Dermis microvascular lymphatic vessel endothelial cell (primary cell): ENCODE results near the gene CDK14. TPM values are rescaled to one million over a fixed set of nuclear protein-coding genes. Genes with fewer than 3 reads are reported as not detected.

Experiments
- DNase-seq, 2 donors: peaks; one replicate each; pipeline versions ENCODE4 v3.0.0 to v3.0.0-alpha.2; 2010; ENCODE audit warnings: low read depth in 2 of 2
- total RNA-seq: library from RNA; depleted of rRNA; stranded (reverse); fragments of >200 nt; gene quantifications from 2 replicates; pipeline ENCODE4 v1.2.1, GENCODE V29; 2014

The CDK14 gene
- total RNA-seq = 0.89 and 1.2 TPM in 2 replicates

DNA sequence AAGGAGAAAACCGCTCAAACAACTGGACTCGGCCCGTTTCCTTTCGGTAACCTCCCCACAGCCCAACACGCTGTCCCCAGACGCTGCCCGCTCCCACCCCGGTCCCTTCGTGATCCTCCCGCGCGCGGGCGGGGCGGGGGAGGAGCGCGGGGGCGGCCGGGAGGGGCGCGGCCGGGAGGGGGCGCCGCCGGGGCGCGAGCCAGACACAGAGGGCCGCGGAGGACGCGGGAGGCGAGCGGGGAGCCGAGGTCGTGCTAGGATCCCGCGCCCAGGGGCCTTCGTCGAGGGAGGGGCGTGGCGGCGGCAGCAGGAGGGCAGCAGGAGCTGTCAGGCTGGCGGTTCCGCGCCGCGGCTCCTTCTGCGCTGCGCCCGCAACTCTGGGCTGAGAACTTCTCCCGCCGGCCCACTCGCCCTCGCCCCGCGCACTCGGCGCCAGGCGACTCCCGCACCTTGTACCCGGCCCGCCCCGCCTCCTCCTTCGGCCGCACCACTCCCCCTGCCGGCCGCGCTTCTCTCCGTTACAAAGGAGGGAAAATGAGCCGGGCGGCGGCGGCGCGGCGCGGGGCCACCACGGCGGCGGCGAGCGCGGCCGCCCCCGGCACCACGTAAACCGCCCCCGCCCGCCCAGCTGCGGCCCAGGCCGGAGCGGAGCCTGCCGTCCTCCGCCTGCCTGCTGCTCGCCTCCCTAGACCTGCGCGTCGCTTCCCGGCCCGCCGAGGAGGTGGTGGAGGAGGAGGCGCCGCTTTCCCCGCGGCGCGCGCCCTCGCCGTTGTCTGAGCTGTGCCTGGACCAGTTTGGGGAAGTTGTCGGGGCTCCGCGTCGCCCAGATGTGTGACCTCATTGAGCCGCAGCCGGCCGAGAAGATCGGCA, at the start of gene CDK14:
CDK14 (plus strand) TSS at position 521 of the 870 bp plus-strand sequence; CDS start at position 828, 307 bp downstream.
- peak in 1 of 2 donors; percentile 69 for DNase-seq

DNA sequence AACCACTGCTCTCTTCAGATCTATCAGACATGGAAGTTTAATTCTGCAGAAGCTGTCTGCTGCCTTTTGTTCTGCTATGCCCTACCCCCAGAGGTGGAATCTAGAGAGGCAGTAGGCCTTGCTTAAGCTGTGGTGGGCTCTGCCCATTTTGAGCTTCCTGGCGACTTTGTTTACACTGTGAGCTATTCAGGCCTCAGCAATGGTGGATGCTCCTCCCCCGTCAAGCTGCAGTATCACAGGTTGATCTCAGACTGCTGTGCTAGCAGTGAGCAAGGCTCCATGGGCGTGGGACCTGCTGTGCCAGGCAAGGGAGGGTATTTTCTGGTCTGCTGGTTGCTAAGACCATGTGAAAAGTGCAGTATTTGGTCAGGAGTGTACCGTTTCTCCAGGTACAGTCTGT, 45.1 kb upstream of the CDK14 start:
- no peak for DNase-seq

- DNase-seq = peak in 1 of 2 donors; percentile 29
Measured at GRCh38 chr7:90552521-90552920, 43.6 kb upstream of the CDK14 start.

- no peak for DNase-seq
Measured at GRCh38 chr7:90560730-90561129, 35.4 kb upstream of the CDK14 start.

DNA sequence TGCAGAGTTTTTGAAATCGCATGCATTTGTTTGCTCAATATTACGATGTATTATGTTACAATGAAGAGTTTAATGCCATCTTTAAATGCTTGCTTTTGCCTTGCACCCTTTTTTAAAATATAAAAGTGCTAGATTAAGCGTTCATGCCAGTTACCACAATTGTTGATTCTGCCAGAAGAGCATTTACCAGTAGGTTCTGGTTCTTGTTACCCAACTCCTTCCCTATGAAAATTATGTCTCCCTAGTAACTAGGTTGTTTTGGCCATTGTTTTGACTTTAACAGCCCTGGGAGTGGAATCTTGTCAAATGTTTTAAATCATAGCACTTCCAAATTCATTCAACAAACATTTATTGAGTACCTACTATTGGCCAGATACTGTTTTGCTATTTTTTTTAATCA, 32.8 kb upstream of the CDK14 start:
- no peak for DNase-seq

DNA sequence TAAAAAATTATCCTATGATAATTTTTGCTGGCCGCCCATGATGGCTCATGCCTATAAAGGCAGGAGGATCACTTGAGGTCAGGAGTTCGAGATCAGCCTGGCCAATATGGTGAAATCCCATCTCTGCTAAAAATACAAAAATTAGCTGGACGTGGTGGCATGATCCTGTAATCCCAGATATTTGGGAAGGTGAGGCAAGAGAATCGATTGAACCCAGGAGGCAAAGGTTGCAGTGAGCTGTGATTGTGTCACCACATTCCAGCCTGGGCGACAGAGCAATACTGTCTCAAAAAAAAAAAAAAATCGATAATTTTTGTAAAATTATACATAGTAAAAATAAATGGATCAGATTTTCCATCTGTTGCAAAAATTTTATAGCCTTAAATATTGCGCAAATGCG, 31.7 kb upstream of the CDK14 start:
- no peak for DNase-seq

GRCh38 chr7:90568213-90568612, 27.9 kb upstream of the CDK14 start:
- no peak for DNase-seq

DNA sequence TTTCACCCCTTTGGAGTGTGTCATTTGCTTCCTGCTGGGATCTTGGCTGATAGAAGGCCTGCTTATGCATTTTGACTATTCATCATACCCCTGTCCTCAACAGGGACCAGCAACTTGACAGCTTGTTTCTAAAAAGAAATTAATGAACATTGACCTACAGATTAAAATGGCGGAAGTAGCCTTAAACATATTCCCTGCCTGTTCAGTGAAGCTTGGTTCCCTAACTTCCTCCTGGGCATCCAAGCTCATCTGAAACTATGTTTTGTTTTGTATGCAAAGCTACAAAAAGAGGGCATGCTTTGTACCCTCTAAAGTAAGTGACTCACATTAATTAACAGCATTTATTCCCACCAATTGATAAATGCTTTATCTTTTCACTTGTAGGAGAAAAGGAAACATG, 26.8 kb upstream of the CDK14 start:
- no peak for DNase-seq

GRCh38 chr7:90570373-90570959, 25.7 kb upstream of the CDK14 start:
- no peak for DNase-seq

GRCh38 chr7:90574146-90574819, 21.8 kb upstream of the CDK14 start:
- DNase-seq = no peak

GRCh38 chr7:90574820-90575187, 21.3 kb upstream of the CDK14 start:
- DNase-seq = no peak

DNA sequence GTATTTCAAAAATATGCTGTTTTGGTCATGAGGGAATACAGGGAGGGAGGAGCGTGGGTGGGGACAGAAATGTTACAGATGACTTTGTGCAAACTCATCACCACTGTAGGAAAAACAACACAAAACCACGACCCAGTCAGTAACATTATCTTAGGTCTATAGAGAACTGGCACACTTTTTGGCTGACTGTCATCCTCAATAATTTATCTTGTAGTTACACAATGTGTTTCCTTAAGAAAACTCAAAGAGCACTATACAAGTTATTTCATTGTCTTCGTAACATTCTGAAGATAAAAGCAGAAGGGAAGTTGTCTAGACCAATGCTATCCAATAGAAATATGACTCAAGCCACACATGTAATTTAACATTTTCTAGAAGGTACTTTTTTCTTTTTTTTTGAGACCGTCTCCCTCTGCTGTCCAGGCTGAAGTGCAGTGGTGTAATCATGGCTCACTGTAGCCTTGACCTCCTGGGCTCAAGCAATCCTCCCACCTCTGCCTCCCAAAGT, 16.9 kb upstream of the CDK14 start:
- peak in 1 of 2 donors; percentile 35 for DNase-seq

DNA sequence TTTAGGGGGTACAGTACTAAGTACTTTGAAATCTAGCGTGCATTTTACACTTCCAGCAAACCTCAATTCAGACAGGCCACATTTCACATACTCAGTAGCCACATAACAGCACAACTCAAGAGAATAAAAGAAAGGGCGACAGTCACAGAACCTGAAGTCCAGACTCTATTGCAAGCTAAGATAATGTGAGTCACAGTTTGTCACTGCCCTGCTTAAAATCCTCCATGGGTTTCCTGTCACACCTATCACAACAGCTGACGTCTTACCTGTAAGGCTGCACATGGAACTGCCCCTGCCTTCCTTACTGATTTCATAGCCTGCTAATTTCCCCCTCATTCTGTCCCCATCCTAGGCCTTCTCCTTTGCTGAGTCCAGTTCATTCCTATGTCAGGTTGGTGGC, 16.1 kb upstream of the CDK14 start:
- no peak for DNase-seq

- DNase-seq = peak in 1 of 2 donors; percentile 23
Measured at GRCh38 chr7:90582164-90582563, 14.0 kb upstream of the CDK14 start.

GRCh38 chr7:90584378-90584777, 11.7 kb upstream of the CDK14 start:
- DNase-seq = no peak

DNA sequence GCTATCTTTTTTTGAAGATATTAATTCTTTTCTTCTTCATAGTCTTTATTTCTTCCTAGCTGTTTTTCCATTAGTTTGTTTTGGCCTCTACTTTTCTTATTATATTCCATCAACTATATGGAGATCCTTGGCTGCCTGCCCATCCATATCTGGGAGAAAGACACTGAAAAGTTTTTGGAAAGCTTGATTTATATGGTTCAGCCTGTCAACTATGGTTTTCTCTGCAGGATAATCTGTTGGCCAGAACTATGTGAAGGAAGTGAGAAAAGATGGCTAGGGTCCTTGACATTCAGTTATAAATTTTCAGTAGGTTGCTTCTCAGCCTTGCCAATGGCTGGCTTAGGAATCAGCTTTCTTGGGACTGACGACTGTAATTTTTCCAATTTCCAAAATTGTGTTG, 10.0 kb upstream of the CDK14 start:
- no peak for DNase-seq

DNA sequence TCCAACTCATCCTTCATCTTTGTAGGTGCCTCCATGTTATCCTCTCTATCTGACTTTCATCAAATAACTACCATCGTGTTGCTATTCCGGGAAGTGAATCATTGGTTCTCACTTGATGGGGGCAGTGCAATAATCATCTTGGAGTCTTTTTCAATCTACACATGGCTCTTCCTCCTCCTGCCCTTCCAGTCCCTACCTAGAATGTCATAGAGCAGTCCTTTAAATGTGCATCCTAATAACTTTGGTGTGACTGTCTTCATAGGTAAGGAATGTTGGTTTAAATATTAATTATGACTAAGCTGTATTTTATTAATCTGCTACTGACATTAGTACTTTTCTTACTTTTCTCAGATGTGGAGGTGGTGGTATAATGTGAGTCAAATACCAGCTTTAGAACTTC, 8.4 kb upstream of the CDK14 start:
- no peak for DNase-seq

DNA sequence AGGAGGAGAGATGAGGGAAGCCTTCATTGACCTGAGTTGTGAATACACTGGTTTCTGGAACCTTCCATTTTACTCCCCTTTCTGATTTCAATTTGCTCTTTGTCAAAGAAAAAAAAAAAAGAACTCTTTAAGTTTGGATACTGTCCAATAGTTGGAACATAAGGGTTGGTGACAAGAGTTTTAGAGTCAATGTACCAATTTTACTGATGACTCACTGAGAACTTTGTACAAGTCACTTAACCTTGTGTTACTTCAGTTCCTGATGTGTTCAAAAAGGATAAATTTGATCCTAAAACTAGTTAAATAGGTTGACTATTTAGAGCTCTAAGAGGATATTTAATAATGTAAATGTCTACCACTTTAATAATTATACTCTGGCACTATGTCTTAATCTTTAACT, 4.1 kb upstream of the CDK14 start:
- no peak for DNase-seq

- no peak for DNase-seq
Measured at GRCh38 chr7:90593205-90593604, 2.9 kb upstream of the CDK14 start.

DNA sequence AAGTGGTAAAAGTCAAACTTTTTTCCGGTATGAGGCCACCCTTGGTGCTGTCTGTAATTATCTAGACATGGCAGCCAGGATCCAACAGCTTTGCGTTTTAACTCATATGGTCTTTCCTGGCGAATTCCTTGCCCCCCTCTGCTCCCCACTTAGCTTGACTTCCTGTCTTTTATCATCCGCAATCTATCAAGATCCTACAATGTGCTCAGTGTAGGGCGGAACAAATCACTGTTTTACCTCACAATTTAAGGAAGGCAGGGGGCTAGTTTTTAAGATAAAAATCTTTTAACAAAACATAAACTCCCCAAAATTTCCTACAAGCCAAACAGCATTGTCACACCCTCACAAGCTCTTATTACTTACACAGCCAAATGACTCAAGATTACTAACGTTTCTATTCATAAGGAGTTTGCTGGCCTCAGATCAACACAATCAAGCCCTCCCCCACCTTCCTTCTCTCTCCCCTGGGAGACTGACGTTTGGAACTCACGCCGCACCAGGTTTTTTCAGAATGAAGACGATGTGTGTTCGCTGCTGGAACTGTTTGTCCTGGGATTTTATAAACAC, 1.3 kb upstream of the CDK14 start:
- DNase-seq = peak in 1 of 2 donors; percentile 85

- DNase-seq = no peak
Measured at GRCh38 chr7:90595342-90595800, 750 bp upstream of the CDK14 start.
